ENCODE data around the gene ABCC3.

GRCh38 chr17:50627036-50627781 lies 7.5 kb upstream of the ABCC3 start:
- no peak for TF ChIP-seq CTCF (IDR thresholded peaks at IDR 0.05)
- TF ChIP-seq POLR2A (IDR thresholded peaks at IDR 0.05): no peak

All from lower leg skin (tissue), 3 donors.